Thyroid gland (tissue), 4 donors: ENCODE data around the gene ASPSCR1.

Experiments used
- CTCF ChIP-seq, 6 experiments: fragments of 200-600 bp in 3 of 6; fragments of 450-650 bp in 3 of 6; sonication (generic) in 3 of 6; IDR thresholded peaks; one replicate each; pipeline ENCODE4 v1.5.1; 2016 to 2019; ENCODE audit warnings: antibody characterized with exemption in 6 of 6, mild to moderate bottlenecking in 2 of 6, inconsistent platforms in 1 of 6, moderate library complexity in 1 of 6
- POLR2A ChIP-seq, 2 donors: fragments of 450-650 bp; IDR thresholded peaks; one replicate each; pipeline ENCODE4 v1.6.1; 2017; ENCODE audit warnings: antibody characterized with exemption in 2 of 2, mild to moderate bottlenecking in 2 of 2, moderate library complexity in 1 of 2

DNA sequence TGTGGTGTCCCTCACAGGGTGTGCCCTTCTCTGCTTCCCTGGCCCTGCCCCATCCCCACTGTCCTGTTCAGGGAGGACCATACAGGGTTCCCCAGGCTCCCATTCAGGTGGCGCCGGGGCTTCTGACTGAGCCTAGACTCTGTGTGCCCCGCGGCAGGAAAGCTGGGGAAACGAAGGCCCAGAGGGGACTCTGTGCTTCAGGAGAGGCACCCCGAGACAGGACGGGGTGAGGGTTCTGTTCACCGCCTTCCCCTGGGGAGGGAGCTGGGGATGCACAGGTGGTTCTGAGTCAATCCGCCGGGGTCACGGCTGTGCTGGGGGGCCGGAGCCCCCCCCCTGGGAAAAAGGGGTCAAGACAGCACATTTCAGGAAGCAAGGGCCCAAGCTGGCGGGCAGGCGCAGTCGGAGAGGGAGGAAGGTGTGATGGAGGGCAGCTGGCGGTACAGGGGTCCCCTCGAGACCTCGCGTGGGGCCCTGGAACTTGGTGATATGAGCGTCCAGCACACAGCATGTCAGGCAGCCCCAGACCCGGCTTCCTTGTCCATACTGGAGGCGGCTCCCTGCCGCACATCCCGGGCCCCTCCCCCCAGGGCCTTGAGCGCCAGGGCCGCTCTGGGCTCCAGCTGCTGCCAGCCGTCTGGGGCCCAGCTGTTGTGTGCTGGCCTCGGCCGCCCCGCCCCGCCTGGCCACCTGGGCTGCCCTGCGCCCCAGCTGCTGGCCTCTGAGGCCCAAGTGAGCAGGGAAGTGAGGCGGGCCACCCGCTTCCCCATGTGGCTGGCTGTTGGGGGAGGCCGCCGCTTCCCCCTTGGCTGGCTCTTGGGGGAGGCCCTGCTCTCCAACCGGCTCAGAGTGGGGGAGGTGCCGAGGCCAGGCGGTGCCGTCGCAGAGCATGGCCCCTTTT, 10.8 kb upstream of the ASPSCR1 start:
- TF ChIP-seq CTCF (IDR thresholded peaks at IDR 0.05) = no peak
- TF ChIP-seq POLR2A (IDR thresholded peaks at IDR 0.05) = no peak
